ENCODE data around the gene REX1BD. TPM values are rescaled to one million over a fixed set of nuclear protein-coding genes. Genes with fewer than 3 reads are reported as not detected.

REX1BD gene
- total RNA-seq, 4 donors from 2014 or later, result 29.7 to 295 (median 74.2) TPM

GRCh38 chr19:18626906-18627305, 38.3 kb downstream of the REX1BD start:
- no peaks in the 10 kb centered on the region for H3K36me3 ChIP-seq
- no peaks in the 10 kb centered on the region for H3K9me3 ChIP-seq
- H3K4me3 ChIP-seq, result no peak overlapping the region
- H3K27ac ChIP-seq, result no peak overlapping the region
- TF ChIP-seq CTCF (IDR thresholded peaks at IDR 0.05) (no peak), POLR2A (IDR thresholded peaks at IDR 0.05) (no peak)
- no peak for DNase-seq
- no peaks in the 10 kb centered on the region for H3K4me1 ChIP-seq
- intact Hi-C loops (cut with DNase I; ENCODE audit: low total_unique reads), result no loop called here
- H3K27me3 ChIP-seq, result no peaks in the 10 kb centered on the region

GRCh38 chr19:18629166-18630088, 40.8 kb downstream of the REX1BD start:
- DNase-seq, result peak in 1 of 2 donors; percentile 46
- Histone ChIP-seq H3K9me3 (no peaks in the 10 kb centered on the region), H3K4me3 (no peak overlapping the region), H3K36me3 (no peaks in the 10 kb centered on the region), H3K4me1 (no peaks in the 10 kb centered on the region), H3K27ac (no peak overlapping the region), H3K27me3 (no peaks in the 10 kb centered on the region)
- TF ChIP-seq POLR2A (IDR thresholded peaks at IDR 0.05) (no peak), CTCF (IDR thresholded peaks at IDR 0.05) (no peak)
- intact Hi-C loops (cut with DNase I; ENCODE audit: low total_unique reads), result no loop called here

- no peaks in the 10 kb centered on the region for H3K9me3 ChIP-seq
- H3K4me1 ChIP-seq, result no peaks in the 10 kb centered on the region
- no peak overlapping the region for H3K27ac ChIP-seq
- no peaks in the 10 kb centered on the region for H3K27me3 ChIP-seq
- H3K4me3 ChIP-seq, result no peak overlapping the region
- no peaks in the 10 kb centered on the region for H3K36me3 ChIP-seq
- intact Hi-C loops (cut with DNase I; ENCODE audit: low total_unique reads), result no loop called here
- TF ChIP-seq POLR2A (IDR thresholded peaks at IDR 0.05), result no peak
- TF ChIP-seq CTCF (IDR thresholded peaks at IDR 0.05), result no peak
- no peak for DNase-seq
These were observed 44.7 kb downstream of the REX1BD start for GRCh38 chr19:18633321-18633720.

DNA sequence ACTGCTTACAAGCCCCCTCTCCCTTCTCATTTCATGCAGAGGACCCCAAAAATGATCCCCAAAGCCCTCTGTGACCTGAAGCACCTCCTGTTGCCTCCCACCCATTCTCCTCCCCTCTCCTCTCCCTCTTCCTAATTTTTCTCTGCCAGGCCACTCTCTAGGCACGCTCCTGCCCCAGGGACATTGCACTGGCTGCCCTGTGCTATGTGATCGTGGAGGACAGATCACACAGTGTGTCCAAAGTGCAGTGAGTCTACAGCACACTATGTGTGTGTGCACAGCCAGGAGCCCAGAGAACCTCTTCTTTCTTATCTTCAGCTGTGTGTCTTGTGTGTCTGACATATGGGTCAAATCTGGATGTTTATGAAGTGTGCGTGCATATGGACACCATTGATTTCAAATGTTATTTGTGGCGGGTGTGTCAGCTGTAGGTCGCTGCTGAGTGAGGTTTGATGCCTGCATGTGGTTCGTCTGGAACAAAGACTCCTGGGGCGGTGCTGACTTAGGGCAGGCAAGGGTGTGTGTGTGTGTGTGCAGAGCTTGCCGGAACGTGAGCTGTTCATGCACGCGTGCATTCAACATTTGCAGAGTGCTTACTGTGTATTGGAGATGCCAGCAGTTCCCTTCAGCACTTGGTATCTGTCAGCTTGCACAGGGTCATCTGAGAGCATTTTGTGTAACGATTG, 46.2 kb downstream of the REX1BD start:
- TF ChIP-seq CTCF (IDR thresholded peaks at IDR 0.05) (no peak), POLR2A (IDR thresholded peaks at IDR 0.05) (no peak)
- Histone ChIP-seq H3K9me3 (no peaks in the 10 kb centered on the region), H3K36me3 (no peaks in the 10 kb centered on the region), H3K27me3 (no peaks in the 10 kb centered on the region), H3K4me1 (no peaks in the 10 kb centered on the region), H3K27ac (no peak overlapping the region), H3K4me3 (no peak overlapping the region)
- intact Hi-C loops (cut with DNase I; ENCODE audit: low total_unique reads), result no loop called here
- no peak for DNase-seq

- H3K4me1 ChIP-seq, result no peaks in the 10 kb centered on the region
- TF ChIP-seq POLR2A (IDR thresholded peaks at IDR 0.05) (no peak), CTCF (IDR thresholded peaks at IDR 0.05) (no peak)
- H3K27me3 ChIP-seq, result no peaks in the 10 kb centered on the region
- H3K9me3 ChIP-seq, result no peaks in the 10 kb centered on the region
- DNase-seq, result no peak
- H3K36me3 ChIP-seq, result no peaks in the 10 kb centered on the region
- H3K4me3 ChIP-seq, result peak overlapping the region in 1 of 2 donors; percentile 61
- no peak overlapping the region for H3K27ac ChIP-seq
- intact Hi-C loops (cut with DNase I; ENCODE audit: low total_unique reads), result no loop called here
These were observed 47.2 kb downstream of the REX1BD start for GRCh38 chr19:18635831-18636182.

Measured in uterus (tissue), 4 donors.